IMR-90 (cell line): ENCODE results near the gene RAPGEF1.

ENCODE experiments used
- CEBPB ChIP-seq: IDR thresholded peaks from 2 replicates; pipeline ENCODE4 v1.6.1; 2012; ENCODE audit warnings: low read depth, low read length, improper control_type of control experiment
- CTCF ChIP-seq: conservative IDR thresholded peaks from 2 replicates; pipeline ENCODE4 v1.5.1; 2012; ENCODE audit warnings: mild to moderate bottlenecking, low read depth, low read length, improper control_type of control experiment
- MAZ ChIP-seq: IDR thresholded peaks from 2 replicates; pipeline ENCODE4 v1.6.1; 2012; ENCODE audit warnings: low read depth, mild to moderate bottlenecking, low read length, improper control_type of control experiment, moderate library complexity, borderline replicate concordance
- MXI1 ChIP-seq: IDR thresholded peaks from 2 replicates; pipeline ENCODE4 v1.6.1; 2012; ENCODE audit warnings: low read depth, mild to moderate bottlenecking, low read length, moderate library complexity, borderline replicate concordance
- POLR2A ChIP-seq: IDR thresholded peaks from 2 replicates; pipeline ENCODE4 v1.6.1; 2012; ENCODE audit warnings: mild to moderate bottlenecking, low read depth, low read length
- RAD21 ChIP-seq: IDR thresholded peaks from 2 replicates; pipeline ENCODE4 v1.6.1; 2012; ENCODE audit warnings: low read length, improper control_type of control experiment
- SMC3 ChIP-seq: fragments of 150-350 bp; IDR thresholded peaks from 2 replicates; pipeline ENCODE4 v1.6.1; 2016; ENCODE audit warnings: low read depth, mild to moderate bottlenecking, antibody characterized with exemption, low read length, moderate library complexity

DNA sequence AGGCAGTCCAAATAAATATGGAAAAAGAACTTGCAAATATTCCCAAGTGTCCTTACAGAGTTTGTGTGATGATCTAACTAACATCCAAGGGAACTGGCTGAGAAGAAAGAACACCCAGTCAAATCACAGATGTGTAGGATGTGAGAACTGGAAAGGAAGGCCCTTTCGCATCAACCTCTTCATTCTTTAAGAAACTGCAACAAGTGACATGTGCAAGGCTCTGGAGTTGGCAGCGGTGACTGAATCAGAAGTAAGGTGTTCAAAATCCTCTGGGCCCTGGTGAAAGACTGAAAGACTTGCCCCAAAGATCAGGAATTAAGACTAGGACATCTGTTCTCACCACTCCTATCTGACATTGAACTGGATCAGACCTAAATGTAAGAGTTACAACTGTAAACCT lies 88.7 kb downstream of the RAPGEF1 start:
- TF ChIP-seq CTCF (no peak), SMC3 (no peak), POLR2A (no peak), RAD21 (no peak), CEBPB (no peak), MAZ (no peak), MXI1 (no peak)
